Chondrocyte (in vitro differentiated cells): ENCODE data around the gene KRT13. TPM values are rescaled to one million over a fixed set of nuclear protein-coding genes. Genes with fewer than 3 reads are reported as not detected.

Source experiments
- DNase-seq: peaks from one replicate; pipeline ENCODE4 v3.0.0; 2021; ENCODE audit warnings: mixed read lengths, low spot score
- H3K27ac Mint-ChIP-seq: one replicate; pipeline ENCODE4 v1.8.0; 2021; ENCODE audit warnings: mild to moderate bottlenecking, moderate library complexity, mixed read lengths; ENCODE audit not compliant: unreplicated experiment
- H3K27me3 Mint-ChIP-seq: 2 replicates; pipeline ENCODE4 v1.8.0; 2021; ENCODE audit warnings: low read depth, mixed read lengths
- H3K36me3 Mint-ChIP-seq: 2 replicates; pipeline ENCODE4 v1.8.0; 2021; ENCODE audit warnings: low read depth, mixed read lengths
- H3K4me1 Mint-ChIP-seq: 2 replicates; pipeline ENCODE4 v1.8.0; 2021; ENCODE audit warnings: low read depth, mild to moderate bottlenecking, mixed read lengths
- H3K4me3 Mint-ChIP-seq: one replicate; pipeline ENCODE4 v1.8.0; 2021; ENCODE audit warnings: mild to moderate bottlenecking, moderate library complexity, mixed read lengths; ENCODE audit not compliant: unreplicated experiment
- H3K9me3 Mint-ChIP-seq: 2 replicates; pipeline ENCODE4 v1.8.0; 2021; ENCODE audit warnings: low read depth, mixed read lengths
- CTCF ChIP-seq: fragments of 200-600 bp; sonication (generic); IDR thresholded peaks from 2 replicates; pipeline ENCODE4 v1.5.0; 2021; ENCODE audit warnings: antibody characterized with exemption, mild to moderate bottlenecking, moderate library complexity
- total RNA-seq: library from RNA; stranded (reverse); gene quantifications from 3 replicates; pipeline ENCODE4 v1.2.1, GENCODE V29; 2021

Gene KRT13
- total RNA-seq, 1 donor from 2014 or later: not detected

- Mint-ChIP-seq H3K4me1 (no peaks in the 10 kb centered on the region), H3K9me3 (no peaks in the 10 kb centered on the region), H3K4me3 (no peak overlapping the region), H3K36me3 (no peaks in the 10 kb centered on the region), H3K27me3 (peaks cover 13% of the 10 kb centered on the region), H3K27ac (no peak overlapping the region)
- DNase-seq: no peak
- no peak for TF ChIP-seq CTCF
Observed at GRCh38 chr17:41483991-41484826, 21.2 kb downstream of the KRT13 start.

DNA sequence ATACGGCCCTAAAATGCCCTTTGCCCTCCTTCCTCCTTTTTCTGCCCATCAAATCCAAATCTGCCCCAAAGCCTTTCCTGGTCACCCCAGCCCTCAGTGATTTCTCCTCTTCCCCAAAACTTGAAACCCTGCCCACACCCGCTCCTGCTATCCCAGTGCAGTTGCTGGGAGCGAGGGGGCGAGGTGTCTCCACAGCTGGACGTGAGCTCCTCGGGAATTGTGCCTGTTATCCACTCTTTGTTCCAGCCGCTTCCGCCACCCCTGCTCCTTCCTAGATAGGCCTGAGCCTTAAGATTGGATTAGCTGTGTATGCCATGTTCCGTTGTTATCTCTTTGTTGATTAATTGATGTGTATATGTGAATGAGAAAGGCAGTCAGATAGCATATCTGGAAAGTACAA lies 21.9 kb downstream of the KRT13 start:
- no peak for DNase-seq
- Mint-ChIP-seq H3K27me3 (peaks cover 13% of the 10 kb centered on the region), H3K36me3 (no peaks in the 10 kb centered on the region), H3K4me3 (no peak overlapping the region), H3K27ac (no peak overlapping the region), H3K4me1 (no peaks in the 10 kb centered on the region), H3K9me3 (no peaks in the 10 kb centered on the region)
- no peak for TF ChIP-seq CTCF

DNA sequence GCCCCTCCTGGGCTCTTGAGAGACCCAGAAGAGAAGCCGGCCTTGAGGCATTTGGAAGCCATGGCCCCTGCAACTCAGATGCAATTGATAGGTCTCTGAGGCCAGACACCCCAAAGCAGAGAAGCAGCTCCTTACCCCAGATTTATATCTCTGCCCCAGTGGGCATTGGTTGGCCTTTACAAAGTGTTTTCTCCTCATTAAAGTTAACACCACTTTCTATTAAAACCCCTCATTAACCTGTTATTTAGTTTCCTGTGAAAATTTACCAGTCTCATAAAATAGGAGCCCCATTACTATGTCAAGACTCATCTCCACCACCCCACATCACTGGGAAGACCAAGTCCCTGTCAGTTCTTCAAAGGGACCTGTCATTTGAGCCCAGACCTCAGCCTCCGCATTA lies 24.4 kb downstream of the KRT13 start, which contains the start of gene KRT35:
Gene KRT35, minus strand, starts transcription at position 116 of the 400 bp plus-strand sequence. Its CDS starts 54 bp downstream, at position 62.
- Mint-ChIP-seq H3K27me3 (peaks cover 10% of the 10 kb centered on the region), H3K9me3 (no peaks in the 10 kb centered on the region), H3K4me3 (no peak within 1 kb of the TSS), H3K27ac (no peak within 1 kb of the TSS), H3K4me1 (no peaks in the 10 kb centered on the region), H3K36me3 (no peaks in the 10 kb centered on the region)
- DNase-seq: no peak
- no peak for TF ChIP-seq CTCF

- Mint-ChIP-seq H3K27ac (no peak overlapping the region), H3K4me1 (no peaks in the 10 kb centered on the region), H3K27me3 (peaks cover 10% of the 10 kb centered on the region), H3K9me3 (no peaks in the 10 kb centered on the region), H3K4me3 (no peak overlapping the region), H3K36me3 (no peaks in the 10 kb centered on the region)
- TF ChIP-seq CTCF: no peak
- DNase-seq: no peak
Observed at GRCh38 chr17:41480581-41480980, 24.8 kb downstream of the KRT13 start.

GRCh38 chr17:41480136-41480535 lies 25.3 kb downstream of the KRT13 start:
- H3K27ac Mint-ChIP-seq: no peak overlapping the region
- DNase-seq: no peak
- H3K4me1 Mint-ChIP-seq: no peaks in the 10 kb centered on the region
- H3K4me3 Mint-ChIP-seq: no peak overlapping the region
- no peak for TF ChIP-seq CTCF
- no peaks in the 10 kb centered on the region for H3K36me3 Mint-ChIP-seq
- peaks cover 10% of the 10 kb centered on the region for H3K27me3 Mint-ChIP-seq
- H3K9me3 Mint-ChIP-seq: no peaks in the 10 kb centered on the region
